Osteocyte (in vitro differentiated cells): ENCODE measurements around the gene RFX2. TPM values are rescaled to one million over a fixed set of nuclear protein-coding genes. Genes with fewer than 3 reads are reported as not detected.
"Not testable (repeated sequence)": the region's sequence is repeated elsewhere in the genome, so short reads cannot be mapped to it uniquely, and the experiment has no call there.

Experiments
- DNase-seq: peaks from one replicate; pipeline ENCODE4 v3.0.0; 2021; ENCODE audit warnings: mixed read lengths; ENCODE audit not compliant: unreplicated experiment; ENCODE audit errors: extremely low spot score
- H3K27ac Mint-ChIP-seq: one replicate; pipeline ENCODE4 v1.8.0; 2021; ENCODE audit warnings: mild to moderate bottlenecking, mixed read lengths; ENCODE audit not compliant: unreplicated experiment
- H3K27me3 Mint-ChIP-seq: one replicate; pipeline ENCODE4 v1.8.0; 2021; ENCODE audit warnings: mixed read lengths; ENCODE audit not compliant: unreplicated experiment
- H3K36me3 Mint-ChIP-seq: one replicate; pipeline ENCODE4 v1.8.0; 2021; ENCODE audit warnings: mixed read lengths; ENCODE audit not compliant: unreplicated experiment
- H3K4me1 Mint-ChIP-seq: one replicate; pipeline ENCODE4 v1.8.0; 2021; ENCODE audit warnings: mixed read lengths; ENCODE audit not compliant: unreplicated experiment
- H3K4me3 Mint-ChIP-seq: one replicate; pipeline ENCODE4 v1.8.0; 2021; ENCODE audit warnings: mild to moderate bottlenecking, moderate library complexity, mixed read lengths; ENCODE audit not compliant: unreplicated experiment
- H3K9me3 Mint-ChIP-seq: one replicate; pipeline ENCODE4 v1.8.0; 2021; ENCODE audit warnings: mixed read lengths; ENCODE audit not compliant: unreplicated experiment
- total RNA-seq: library from RNA; stranded (reverse); gene quantifications from 2 replicates; pipeline ENCODE4 v1.2.1, GENCODE V29; 2021
- TF ChIP-seq, protein P1 (sequence below): fragments of 200-600 bp; sonication (generic); IDR thresholded peaks from 2 replicates; pipeline ENCODE4 v1.5.0; 2021; ENCODE audit warnings: antibody characterized with exemption, mild to moderate bottlenecking, moderate library complexity

Gene RFX2
- total RNA-seq, 1 donor from 2014 or later = 5.3 TPM

DNA sequence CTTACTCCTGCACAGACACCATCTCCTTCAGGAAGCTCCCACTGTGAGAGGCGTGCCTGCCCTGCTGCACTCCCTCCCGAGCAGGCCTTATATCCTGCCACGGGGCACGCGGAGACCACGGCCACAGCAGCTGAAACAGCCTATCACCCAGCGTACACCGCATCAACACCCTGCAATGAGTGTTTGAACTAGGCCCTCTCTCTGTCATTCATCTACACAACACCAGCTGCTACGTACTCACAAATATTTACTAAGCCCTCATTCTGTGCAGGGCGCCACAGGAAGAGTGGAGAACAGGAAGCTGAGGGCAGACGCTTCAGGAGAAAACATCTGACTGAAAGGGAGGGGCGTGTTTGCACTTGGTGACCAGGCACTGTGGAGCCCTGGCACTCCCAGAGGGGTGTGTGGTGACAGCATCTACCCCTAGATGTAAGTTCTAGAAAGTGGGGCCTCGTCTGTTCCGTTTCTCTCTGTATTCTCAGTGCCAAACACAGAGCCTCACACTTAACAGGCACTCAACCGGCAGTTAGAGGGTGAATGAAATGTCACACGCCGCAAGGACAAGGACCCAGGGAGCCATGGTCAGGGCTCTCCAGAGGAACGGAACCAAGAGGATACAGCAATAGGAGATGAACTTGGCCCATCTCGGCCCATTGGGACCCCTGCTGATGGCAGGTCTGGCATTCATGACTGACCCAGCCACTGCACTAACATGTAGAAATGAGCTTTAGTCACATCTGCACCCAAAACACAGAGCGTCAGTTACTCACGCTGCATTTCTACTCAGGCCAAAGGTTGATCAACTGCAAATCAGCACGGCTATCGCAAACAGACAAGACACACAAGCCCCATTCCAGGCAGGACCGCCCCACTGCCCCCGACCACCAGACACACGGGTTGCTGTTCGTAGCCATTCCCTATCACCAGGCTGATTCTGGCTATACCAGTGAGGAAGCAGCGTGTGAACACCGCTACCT is 148.0 kb downstream of the RFX2 start:
- peaks cover 45% of the 10 kb centered on the region for H3K4me1 Mint-ChIP-seq
- no peak for DNase-seq
- peak overlapping the region; percentile 33 for H3K4me3 Mint-ChIP-seq
- H3K9me3 Mint-ChIP-seq = no peaks in the 10 kb centered on the region
- no peaks in the 10 kb centered on the region for H3K27me3 Mint-ChIP-seq
- TF ChIP-seq, protein P1, sequence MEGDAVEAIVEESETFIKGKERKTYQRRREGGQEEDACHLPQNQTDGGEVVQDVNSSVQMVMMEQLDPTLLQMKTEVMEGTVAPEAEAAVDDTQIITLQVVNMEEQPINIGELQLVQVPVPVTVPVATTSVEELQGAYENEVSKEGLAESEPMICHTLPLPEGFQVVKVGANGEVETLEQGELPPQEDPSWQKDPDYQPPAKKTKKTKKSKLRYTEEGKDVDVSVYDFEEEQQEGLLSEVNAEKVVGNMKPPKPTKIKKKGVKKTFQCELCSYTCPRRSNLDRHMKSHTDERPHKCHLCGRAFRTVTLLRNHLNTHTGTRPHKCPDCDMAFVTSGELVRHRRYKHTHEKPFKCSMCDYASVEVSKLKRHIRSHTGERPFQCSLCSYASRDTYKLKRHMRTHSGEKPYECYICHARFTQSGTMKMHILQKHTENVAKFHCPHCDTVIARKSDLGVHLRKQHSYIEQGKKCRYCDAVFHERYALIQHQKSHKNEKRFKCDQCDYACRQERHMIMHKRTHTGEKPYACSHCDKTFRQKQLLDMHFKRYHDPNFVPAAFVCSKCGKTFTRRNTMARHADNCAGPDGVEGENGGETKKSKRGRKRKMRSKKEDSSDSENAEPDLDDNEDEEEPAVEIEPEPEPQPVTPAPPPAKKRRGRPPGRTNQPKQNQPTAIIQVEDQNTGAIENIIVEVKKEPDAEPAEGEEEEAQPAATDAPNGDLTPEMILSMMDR = no peak
- peak overlapping the region; percentile 92 for H3K27ac Mint-ChIP-seq
- H3K36me3 Mint-ChIP-seq = peaks cover 1% of the 10 kb centered on the region

DNA sequence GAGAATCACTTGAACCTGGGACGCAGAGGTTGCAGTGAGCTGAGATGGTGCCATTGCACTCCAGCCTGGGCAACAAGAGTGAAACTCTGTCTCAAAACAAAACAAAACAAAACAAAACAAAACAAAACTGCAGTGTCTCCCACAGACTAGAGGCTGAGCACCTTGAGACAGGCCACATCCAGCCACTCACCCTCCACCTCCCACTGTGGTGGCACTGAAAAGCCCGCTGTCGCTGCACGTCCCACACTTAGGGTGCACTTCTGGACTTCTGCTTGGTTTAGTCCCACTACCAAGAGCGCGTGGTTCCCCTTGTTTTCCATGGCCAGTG is 148.7 kb downstream of the RFX2 start:
- not testable (repeated sequence) for H3K36me3 Mint-ChIP-seq, H3K9me3 Mint-ChIP-seq, H3K27me3 Mint-ChIP-seq, DNase-seq
- H3K4me3 Mint-ChIP-seq = peak overlapping the region; percentile 33
- peaks cover 46% of the 10 kb centered on the region for H3K4me1 Mint-ChIP-seq
- H3K27ac Mint-ChIP-seq = peak overlapping the region; percentile 92

DNA sequence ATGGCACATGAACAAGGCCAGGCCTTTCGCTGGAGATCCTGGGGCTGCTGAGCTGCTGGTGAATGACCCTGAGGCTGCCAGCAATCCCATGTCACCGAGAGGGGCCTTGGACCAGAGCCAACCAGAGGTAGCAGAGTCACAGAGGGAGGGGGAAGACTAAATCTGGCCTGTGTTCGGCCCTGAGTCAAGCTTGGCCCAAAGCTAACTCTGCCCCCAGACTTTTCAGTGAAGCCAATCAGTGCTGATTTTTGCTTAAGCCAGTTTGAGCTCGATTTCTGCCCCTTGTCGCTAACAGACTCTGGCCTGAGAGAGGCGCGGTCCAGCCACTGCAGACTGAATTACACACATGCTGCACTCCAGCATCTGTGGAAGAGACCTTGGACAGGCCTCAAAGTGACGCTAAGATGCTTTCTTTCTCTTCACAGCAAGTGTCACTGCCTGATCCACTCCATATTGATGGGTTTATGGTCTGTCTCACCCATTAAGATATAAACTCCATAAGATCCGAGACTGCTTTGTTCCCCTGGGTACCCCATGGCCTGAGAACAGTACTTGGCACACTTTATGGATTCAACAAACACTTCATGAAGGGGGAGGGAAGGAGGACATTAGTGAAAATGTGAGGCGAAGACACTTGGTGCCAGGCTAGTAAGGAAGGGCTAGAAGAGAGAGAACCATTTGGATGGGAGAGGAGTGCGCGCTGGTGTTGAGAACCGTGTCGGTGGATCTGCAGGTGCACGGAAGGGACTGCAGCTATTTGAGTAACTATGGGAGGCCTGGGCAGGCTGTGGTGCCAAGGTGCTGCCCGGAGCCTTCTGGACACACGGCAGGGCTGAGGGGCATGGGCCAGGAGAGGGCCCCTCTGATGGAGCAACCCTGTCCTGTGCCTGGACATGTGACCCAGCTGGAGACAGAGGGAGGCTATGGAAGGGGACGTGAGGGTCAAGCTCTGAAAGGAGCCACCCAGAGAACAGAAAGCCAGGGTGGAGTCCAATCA is 150.0 kb downstream of the RFX2 start:
- H3K9me3 Mint-ChIP-seq = no peaks in the 10 kb centered on the region
- TF ChIP-seq, protein P1 = no peak
- no peaks in the 10 kb centered on the region for H3K27me3 Mint-ChIP-seq
- H3K4me3 Mint-ChIP-seq = no peak overlapping the region
- H3K27ac Mint-ChIP-seq = peak overlapping the region; percentile 92
- peaks cover 56% of the 10 kb centered on the region for H3K4me1 Mint-ChIP-seq
- DNase-seq = no peak
- H3K36me3 Mint-ChIP-seq = no peaks in the 10 kb centered on the region

DNA sequence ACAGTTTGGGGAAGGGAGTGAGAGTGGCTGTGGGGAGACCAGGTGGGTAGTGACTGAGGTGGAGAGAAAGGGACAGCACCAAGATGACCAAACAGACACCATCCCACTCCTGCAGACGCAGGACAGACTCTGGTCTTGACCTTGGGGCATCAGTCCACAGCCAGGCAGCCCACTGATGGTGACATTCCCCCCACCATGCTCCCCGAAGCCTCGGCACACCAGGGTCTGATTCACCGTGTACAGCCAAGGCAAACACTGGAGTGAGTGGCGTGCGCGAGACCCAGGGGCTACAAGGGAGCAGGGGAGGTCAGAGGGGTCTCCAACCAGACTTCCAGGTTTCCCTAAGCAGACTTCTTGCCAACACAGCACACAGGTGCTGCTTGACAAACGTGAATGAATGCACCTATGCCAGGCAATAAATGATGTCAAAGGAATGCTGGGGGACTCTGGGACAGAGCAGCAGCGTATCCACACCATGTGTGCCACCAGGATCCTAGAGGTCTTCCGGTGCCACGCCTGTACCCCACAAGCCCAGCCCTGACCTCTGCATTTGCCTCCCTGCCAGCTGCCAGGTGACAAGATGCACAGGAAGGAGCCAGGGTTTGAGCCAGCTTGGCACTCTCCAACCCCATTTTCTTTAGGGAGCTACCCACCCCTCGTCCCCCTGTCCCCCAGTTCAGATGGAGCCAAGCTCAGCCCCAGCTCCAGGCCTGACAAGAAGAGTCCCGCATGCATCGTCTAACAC is 150.9 kb downstream of the RFX2 start:
- Mint-ChIP-seq H3K9me3 (no peaks in the 10 kb centered on the region), H3K27ac (peak overlapping the region; percentile 65), H3K36me3 (no peaks in the 10 kb centered on the region), H3K4me3 (no peak overlapping the region), H3K4me1 (peaks cover 64% of the 10 kb centered on the region), H3K27me3 (no peaks in the 10 kb centered on the region)
- TF ChIP-seq, protein P1 = no peak
- no peak for DNase-seq

DNA sequence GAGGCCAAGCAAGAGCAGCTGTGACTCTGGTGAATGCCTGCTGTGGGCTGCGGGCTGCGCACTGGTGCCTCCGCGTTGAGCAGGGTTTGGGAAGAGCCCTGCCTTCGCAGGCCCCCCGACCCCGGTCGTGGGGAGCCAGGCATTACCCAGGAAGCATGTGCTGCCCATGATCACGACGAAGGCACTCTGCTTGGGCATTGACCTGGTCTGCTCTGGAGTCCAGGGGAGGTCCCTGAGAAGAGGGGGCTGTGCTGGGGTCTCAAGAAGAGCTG is 151.5 kb downstream of the RFX2 start:
- no peak for DNase-seq
- no peaks in the 10 kb centered on the region for H3K27me3 Mint-ChIP-seq
- H3K27ac Mint-ChIP-seq = no peak overlapping the region

More for the DNA sequence above, 151.5 kb downstream of the RFX2 start:
- H3K4me1 Mint-ChIP-seq = peaks cover 70% of the 10 kb centered on the region
- TF ChIP-seq, protein P1 = no peak
- no peak overlapping the region for H3K4me3 Mint-ChIP-seq
- no peaks in the 10 kb centered on the region for H3K9me3 Mint-ChIP-seq
- no peaks in the 10 kb centered on the region for H3K36me3 Mint-ChIP-seq
